Omental fat pad (tissue), 4 donors: Measurements from ENCODE around the gene NCAPD2. TPM values are rescaled to one million over a fixed set of nuclear protein-coding genes. Genes with fewer than 3 reads are reported as not detected.

Experiments used
- ATAC-seq: fragments of 150-250 bp; one replicate; pipeline ENCODE4 v1.9.1; 2016; ENCODE audit warnings: mild to moderate bottlenecking, moderate library complexity; ENCODE audit not compliant: low FRiP score
- DNase-seq: peaks from one replicate; pipeline ENCODE4 v3.0.0-alpha.2; 2019; ENCODE audit warnings: low spot score
- CTCF ChIP-seq, 3 donors: fragments of 450-650 bp; IDR thresholded peaks; one replicate each; pipeline ENCODE4 v1.5.1; 2016 to 2017; ENCODE audit warnings: antibody characterized with exemption in 3 of 3, mild to moderate bottlenecking in 3 of 3, moderate library complexity in 2 of 3
- total RNA-seq, 4 donors: library from RNA; depleted of rRNA; stranded (reverse); fragments of >200 nt; gene quantifications; one replicate each; pipeline ENCODE4 v1.1.0, GENCODE V29; 2016

NCAPD2 gene
- total RNA-seq, 4 donors from 2014 or later, result 10.6 to 36.3 (median 20.7) TPM

- ATAC-seq, result no peak
- DNase-seq, result no peak
- no peak for TF ChIP-seq CTCF (IDR thresholded peaks at IDR 0.05)
Observed at GRCh38 chr12:6548556-6548955, 54.7 kb downstream of the NCAPD2 start.

DNA sequence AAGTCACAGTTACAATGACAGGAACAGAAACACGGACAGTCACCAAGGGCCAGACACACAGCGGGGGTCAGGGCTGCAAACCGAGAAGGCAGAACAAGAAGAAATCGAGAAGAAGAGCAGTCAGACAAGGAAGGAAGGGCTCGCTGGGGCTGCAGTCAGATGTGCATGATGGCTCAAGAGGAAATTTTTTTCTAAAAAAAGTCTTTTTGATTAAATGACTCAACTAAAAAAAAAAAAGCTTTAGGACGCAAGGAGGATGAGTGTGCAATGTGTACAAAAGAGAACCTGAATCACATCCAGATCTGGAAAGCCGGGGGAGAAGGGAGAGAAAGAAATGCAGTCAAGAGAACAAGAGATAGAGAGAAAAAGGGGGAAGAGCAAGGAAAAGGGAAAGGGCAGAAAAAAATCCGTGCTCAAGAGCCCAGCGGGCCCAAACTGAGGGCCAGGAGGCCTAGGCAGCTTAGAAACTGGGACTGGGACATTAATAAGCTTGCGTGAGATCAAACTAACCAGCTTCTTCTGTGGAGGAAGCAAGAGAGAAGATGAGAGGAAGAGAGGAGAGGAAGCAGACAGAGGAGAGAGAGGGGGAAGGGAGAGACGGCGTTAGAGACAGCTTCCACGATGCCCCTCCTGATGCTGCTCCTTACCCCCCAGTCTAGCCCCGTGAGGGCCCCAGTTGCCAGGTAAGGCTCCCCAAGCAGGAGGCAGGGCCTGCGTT, 55.2 kb downstream of the NCAPD2 start:
- no peak for DNase-seq
- TF ChIP-seq CTCF (IDR thresholded peaks at IDR 0.05), result no peak
- peak; percentile 29 for ATAC-seq

DNA sequence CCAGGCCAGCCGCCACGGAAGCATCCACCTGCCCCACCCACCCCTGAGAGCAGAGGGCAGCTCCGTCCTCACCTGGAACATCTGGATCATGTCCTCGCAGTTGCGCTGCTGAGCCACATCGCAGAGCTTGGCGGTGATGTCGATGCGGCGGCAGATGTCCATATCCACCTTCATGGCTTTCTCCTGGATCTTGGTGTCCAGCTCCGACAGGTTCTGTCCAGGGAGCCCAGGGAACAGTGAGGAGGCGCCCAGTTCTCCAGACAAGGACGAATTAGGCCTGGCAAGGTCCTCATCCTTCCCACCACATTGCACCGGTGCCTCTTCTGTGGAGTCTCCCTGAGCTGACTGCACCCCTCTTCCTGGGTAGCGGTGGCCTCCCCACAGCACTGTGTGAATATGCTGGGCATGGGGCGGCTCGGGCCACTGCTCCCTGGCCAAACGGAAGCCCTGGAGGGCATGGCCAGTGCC, 55.8 kb downstream of the NCAPD2 start:
- ATAC-seq (no peak), DNase-seq (no peak)
- TF ChIP-seq CTCF (IDR thresholded peaks at IDR 0.05), result no peak

DNA sequence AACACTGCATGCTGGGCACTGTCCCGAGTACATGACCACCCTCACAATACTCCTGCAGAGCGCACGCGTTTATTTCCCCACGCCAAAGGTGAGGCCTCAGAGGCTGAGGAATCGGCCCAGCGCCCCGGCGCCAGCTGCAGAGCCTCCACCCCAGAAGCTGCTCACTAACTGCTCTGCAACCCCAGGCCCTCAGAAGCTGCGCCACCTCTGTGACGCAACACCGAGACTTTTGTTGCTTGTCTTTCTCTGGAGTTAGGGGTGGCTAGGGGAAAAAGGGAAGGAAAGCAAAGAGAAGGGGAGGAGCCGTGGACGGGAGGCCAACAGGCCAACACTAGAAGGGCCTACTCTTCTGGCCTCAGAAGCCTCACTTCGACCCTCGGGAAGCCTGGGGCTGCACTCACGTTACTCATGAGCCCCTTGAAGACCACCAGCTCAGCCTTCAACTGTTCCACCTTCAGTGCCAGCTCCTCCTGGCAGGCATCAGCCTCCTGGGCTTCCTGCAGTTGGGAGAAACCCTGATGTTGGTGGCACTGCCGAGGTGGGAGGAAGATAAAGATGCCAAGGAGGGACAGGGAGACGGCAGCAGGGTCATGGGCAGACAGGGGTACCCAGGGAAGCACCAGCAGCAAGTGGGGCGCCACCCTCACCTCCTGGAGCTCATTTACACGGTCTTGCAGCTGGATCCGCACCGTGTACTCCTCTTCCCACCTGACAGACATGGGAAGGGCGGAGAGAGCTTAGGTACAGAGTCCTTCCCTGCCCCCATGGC, 56.6 kb downstream of the NCAPD2 start:
- TF ChIP-seq CTCF (IDR thresholded peaks at IDR 0.05), result no peak
- ATAC-seq, result no peak
- no peak for DNase-seq

- DNase-seq (no peak), ATAC-seq (no peak)
- no peak for TF ChIP-seq CTCF (IDR thresholded peaks at IDR 0.05)
Observed at GRCh38 chr12:6551063-6551461, 57.2 kb downstream of the NCAPD2 start.

GRCh38 chr12:6551496-6552139, 57.7 kb downstream of the NCAPD2 start:
- ATAC-seq, result no peak
- no peak for DNase-seq
- TF ChIP-seq CTCF (IDR thresholded peaks at IDR 0.05), result no peak
